ENCODE data around the gene CHRNA4.

The CHRNA4 gene

GRCh38 chr20:63362436-63363009 is 1.4 kb upstream of the CHRNA4 start:
- DNase-seq = no peak

- no peak for DNase-seq
Measured at GRCh38 chr20:63361519-63362435, 628 bp upstream of the CHRNA4 start.

GRCh38 chr20:63359937-63360849 is 956 bp downstream of the CHRNA4 start:
- DNase-seq = no peak

- no peak for DNase-seq
Measured at GRCh38 chr20:63359164-63359934, 1.8 kb downstream of the CHRNA4 start.

GRCh38 chr20:63357921-63358905 is 2.9 kb downstream of the CHRNA4 start:
- DNase-seq = no peak

GRCh38 chr20:63356931-63357879 is 3.9 kb downstream of the CHRNA4 start:
- no peak for DNase-seq

GRCh38 chr20:63356511-63356910 is 4.6 kb downstream of the CHRNA4 start:
- DNase-seq = no peak

- no peak for DNase-seq
Measured at GRCh38 chr20:63355781-63356295, 5.3 kb downstream of the CHRNA4 start.

GRCh38 chr20:63354636-63355350 is 6.4 kb downstream of the CHRNA4 start:
- DNase-seq = no peak

GRCh38 chr20:63352811-63353221 is 8.3 kb downstream of the CHRNA4 start:
- DNase-seq = no peak

GRCh38 chr20:63351811-63352591 is 9.1 kb downstream of the CHRNA4 start:
- DNase-seq = no peak

- DNase-seq = no peak
Measured at GRCh38 chr20:63351326-63351700, 9.8 kb downstream of the CHRNA4 start.

GRCh38 chr20:63350597-63351325 is 10.4 kb downstream of the CHRNA4 start:
- DNase-seq = no peak

GRCh38 chr20:63350196-63350595 is 11.0 kb downstream of the CHRNA4 start:
- DNase-seq = no peak

GRCh38 chr20:63349516-63349895 is 11.6 kb downstream of the CHRNA4 start:
- DNase-seq = no peak

- DNase-seq = no peak
Measured at GRCh38 chr20:63348828-63349515, 12.2 kb downstream of the CHRNA4 start.
